Endometrial microvascular endothelial cells (primary cell): Measurements from ENCODE around the gene RIMOC1. TPM values are rescaled to one million over a fixed set of nuclear protein-coding genes. Genes with fewer than 3 reads are reported as not detected.

Experiments
- in situ Hi-C: cut with HindIII; loops from 2 replicates; pipeline ENCODE4 v1.10.0; 2017; ENCODE audit warnings: low sequenced_read_pairs, low pct_unique_long_range_greater_than_20kb; ENCODE audit errors: inconsistent ontology term
- total RNA-seq: library from RNA; depleted of rRNA; stranded (reverse); fragments of >200 nt; gene quantifications from one replicate; pipeline ENCODE4 v1.2.3, GENCODE V29; 2015; ENCODE audit errors: inconsistent ontology term

Gene RIMOC1
- total RNA-seq, 1 donor from 2014 or later, result 14.6 TPM

GRCh38 chr5:41883243-41883642 lies 20.9 kb upstream of the RIMOC1 start:
- in situ Hi-C loops, result no loop called here

GRCh38 chr5:41883936-41884335 lies 20.2 kb upstream of the RIMOC1 start:
- in situ Hi-C loops, result no loop called here

GRCh38 chr5:41885286-41885685 lies 18.9 kb upstream of the RIMOC1 start:
- in situ Hi-C loops, result no loop called here

- in situ Hi-C loops, result no loop called here
These were observed 13.0 kb upstream of the RIMOC1 start for GRCh38 chr5:41891066-41891707.

GRCh38 chr5:41892031-41892430 lies 12.1 kb upstream of the RIMOC1 start:
- in situ Hi-C loops, result no loop called here

- in situ Hi-C loops, result no loop called here
These were observed 10.9 kb upstream of the RIMOC1 start for GRCh38 chr5:41893074-41893851.

- in situ Hi-C loops, result no loop called here
These were observed 7.9 kb upstream of the RIMOC1 start for GRCh38 chr5:41896230-41896629.

- in situ Hi-C loops, result no loop called here
These were observed 707 bp upstream of the RIMOC1 start for GRCh38 chr5:41903382-41903891.

GRCh38 chr5:41906151-41906550 lies 2.0 kb downstream of the RIMOC1 start:
- in situ Hi-C loops, result no loop called here

- in situ Hi-C loops, result no loop called here
These were observed 4.4 kb downstream of the RIMOC1 start for GRCh38 chr5:41908374-41909079.

GRCh38 chr5:41918105-41918504 lies 14.0 kb downstream of the RIMOC1 start:
- in situ Hi-C loops, result no loop called here

- in situ Hi-C loops, result no loop called here
These were observed 17.0 kb downstream of the RIMOC1 start for GRCh38 chr5:41921166-41921565.

GRCh38 chr5:41921874-41922273 lies 17.7 kb downstream of the RIMOC1 start:
- in situ Hi-C loops, result no loop called here

GRCh38 chr5:41924526-41924871 lies 20.4 kb downstream of the RIMOC1 start:
- in situ Hi-C loops, result no loop called here

GRCh38 chr5:41924872-41925554 lies 20.9 kb downstream of the RIMOC1 start, which contains the start of gene FBXO4:
Gene FBXO4, plus strand, starts transcription at chr5:41925281. Its CDS starts 29 bp downstream, at chr5:41925310.
- in situ Hi-C loops, result no loop called here

GRCh38 chr5:41925555-41925951 lies 21.4 kb downstream of the RIMOC1 start:
- in situ Hi-C loops, result no loop called here

- in situ Hi-C loops, result no loop called here
These were observed 23.5 kb downstream of the RIMOC1 start for GRCh38 chr5:41927604-41928003.

- in situ Hi-C loops, result no loop called here
These were observed 24.9 kb downstream of the RIMOC1 start for GRCh38 chr5:41929035-41929434.

- in situ Hi-C loops, result no loop called here
These were observed 28.6 kb downstream of the RIMOC1 start for GRCh38 chr5:41932770-41933169.
